ENCODE measurements around the gene MIEF2.
A peak's percentile ranks its signal among the peaks of the same experiment; 100 is the strongest.
"Not testable (repeated sequence)": the region's sequence is repeated elsewhere in the genome, so short reads cannot be mapped to it uniquely, and the experiment has no call there.

MIEF2 gene

GRCh38 chr17:18260332-18261145, at the start of gene MIEF2:
MIEF2 (plus strand) TSS chr17:18260662; CDS start chr17:18262721, 2,059 bp downstream.
- peak; percentile 97 for DNase-seq
- in situ Hi-C loops (cut with HindIII; ENCODE audit: low pct_ligation_motif_present, low pct_unique_long_range_greater_than_20kb, low sequenced_read_pairs) = no loop called here

- DNase-seq = no peak
- in situ Hi-C loops (cut with HindIII; ENCODE audit: low pct_ligation_motif_present, low pct_unique_long_range_greater_than_20kb, low sequenced_read_pairs) = no loop called here
Measured at GRCh38 chr17:18213666-18214270, 46.7 kb upstream of the MIEF2 start.

- in situ Hi-C loops (cut with HindIII; ENCODE audit: low pct_ligation_motif_present, low pct_unique_long_range_greater_than_20kb, low sequenced_read_pairs); DNase-seq: not testable (repeated sequence)
Measured at GRCh38 chr17:18216906-18217305, 43.6 kb upstream of the MIEF2 start.

GRCh38 chr17:18217412-18218015, 42.9 kb upstream of the MIEF2 start:
- in situ Hi-C loops (cut with HindIII; ENCODE audit: low pct_ligation_motif_present, low pct_unique_long_range_greater_than_20kb, low sequenced_read_pairs) = no loop called here
- peak; percentile 73 for DNase-seq

GRCh38 chr17:18218756-18219415, 41.6 kb upstream of the MIEF2 start:
- in situ Hi-C loops (cut with HindIII; ENCODE audit: low pct_ligation_motif_present, low pct_unique_long_range_greater_than_20kb, low sequenced_read_pairs) = no loop called here
- peak; percentile 37 for DNase-seq

- in situ Hi-C loops (cut with HindIII; ENCODE audit: low pct_ligation_motif_present, low pct_unique_long_range_greater_than_20kb, low sequenced_read_pairs) = no loop called here
- DNase-seq = no peak
Measured at GRCh38 chr17:18224053-18224386, 36.4 kb upstream of the MIEF2 start.

- DNase-seq = no peak
- in situ Hi-C loops (cut with HindIII; ENCODE audit: low pct_ligation_motif_present, low pct_unique_long_range_greater_than_20kb, low sequenced_read_pairs) = no loop called here
Measured at GRCh38 chr17:18224387-18225120, 35.9 kb upstream of the MIEF2 start.

- in situ Hi-C loops (cut with HindIII; ENCODE audit: low pct_ligation_motif_present, low pct_unique_long_range_greater_than_20kb, low sequenced_read_pairs) = no loop called here
- peak; percentile 95 for DNase-seq
Measured at GRCh38 chr17:18225121-18225641, 35.3 kb upstream of the MIEF2 start, which contains the start of gene LLGL1. LLGL1 (plus strand) TSS chr17:18225635; CDS start chr17:18225683, 48 bp downstream.

- no peak for DNase-seq
Measured at GRCh38 chr17:18225642-18226283, 34.7 kb upstream of the MIEF2 start.

GRCh38 chr17:18226284-18226945, 34.0 kb upstream of the MIEF2 start:
- no peak for DNase-seq
- in situ Hi-C loops (cut with HindIII; ENCODE audit: low pct_ligation_motif_present, low pct_unique_long_range_greater_than_20kb, low sequenced_read_pairs) = no loop called here

More at GRCh38 chr17:18225642-18226283, 34.7 kb upstream of the MIEF2 start:
- in situ Hi-C loops (cut with HindIII; ENCODE audit: low pct_ligation_motif_present, low pct_unique_long_range_greater_than_20kb, low sequenced_read_pairs) = no loop called here

GRCh38 chr17:18227635-18228034, 32.8 kb upstream of the MIEF2 start:
- in situ Hi-C loops (cut with HindIII; ENCODE audit: low pct_ligation_motif_present, low pct_unique_long_range_greater_than_20kb, low sequenced_read_pairs) = no loop called here
- DNase-seq = no peak

GRCh38 chr17:18228176-18228682, 32.2 kb upstream of the MIEF2 start:
- in situ Hi-C loops (cut with HindIII; ENCODE audit: low pct_ligation_motif_present, low pct_unique_long_range_greater_than_20kb, low sequenced_read_pairs) = no loop called here
- no peak for DNase-seq

- in situ Hi-C loops (cut with HindIII; ENCODE audit: low pct_ligation_motif_present, low pct_unique_long_range_greater_than_20kb, low sequenced_read_pairs) = no loop called here
- no peak for DNase-seq
Measured at GRCh38 chr17:18229254-18229653, 31.2 kb upstream of the MIEF2 start.

- DNase-seq = no peak
- in situ Hi-C loops (cut with HindIII; ENCODE audit: low pct_ligation_motif_present, low pct_unique_long_range_greater_than_20kb, low sequenced_read_pairs) = no loop called here
Measured at GRCh38 chr17:18229771-18230170, 30.7 kb upstream of the MIEF2 start.

- in situ Hi-C loops (cut with HindIII; ENCODE audit: low pct_ligation_motif_present, low pct_unique_long_range_greater_than_20kb, low sequenced_read_pairs) = no loop called here
- DNase-seq = no peak
Measured at GRCh38 chr17:18230288-18231141, 29.9 kb upstream of the MIEF2 start.

- in situ Hi-C loops (cut with HindIII; ENCODE audit: low pct_ligation_motif_present, low pct_unique_long_range_greater_than_20kb, low sequenced_read_pairs) = no loop called here
- no peak for DNase-seq
Measured at GRCh38 chr17:18231164-18231563, 29.3 kb upstream of the MIEF2 start.

Data from ACHN (cell line).